ENCODE measurements around the gene ADGRV1.
A peak's percentile ranks its signal among the peaks of the same experiment; 100 is the strongest.
"Not testable (repeated sequence)": the region's sequence is repeated elsewhere in the genome, so short reads cannot be mapped to it uniquely, and the experiment has no call there.

ADGRV1 gene

GRCh38 chr5:90824436-90824835 lies 265.8 kb downstream of the ADGRV1 start:
- DNase-seq (ENCODE audit: insufficient read length, low spot score) = no peak
- peak; percentile 55 for FAIRE-seq
- TF ChIP-seq, protein P1, sequence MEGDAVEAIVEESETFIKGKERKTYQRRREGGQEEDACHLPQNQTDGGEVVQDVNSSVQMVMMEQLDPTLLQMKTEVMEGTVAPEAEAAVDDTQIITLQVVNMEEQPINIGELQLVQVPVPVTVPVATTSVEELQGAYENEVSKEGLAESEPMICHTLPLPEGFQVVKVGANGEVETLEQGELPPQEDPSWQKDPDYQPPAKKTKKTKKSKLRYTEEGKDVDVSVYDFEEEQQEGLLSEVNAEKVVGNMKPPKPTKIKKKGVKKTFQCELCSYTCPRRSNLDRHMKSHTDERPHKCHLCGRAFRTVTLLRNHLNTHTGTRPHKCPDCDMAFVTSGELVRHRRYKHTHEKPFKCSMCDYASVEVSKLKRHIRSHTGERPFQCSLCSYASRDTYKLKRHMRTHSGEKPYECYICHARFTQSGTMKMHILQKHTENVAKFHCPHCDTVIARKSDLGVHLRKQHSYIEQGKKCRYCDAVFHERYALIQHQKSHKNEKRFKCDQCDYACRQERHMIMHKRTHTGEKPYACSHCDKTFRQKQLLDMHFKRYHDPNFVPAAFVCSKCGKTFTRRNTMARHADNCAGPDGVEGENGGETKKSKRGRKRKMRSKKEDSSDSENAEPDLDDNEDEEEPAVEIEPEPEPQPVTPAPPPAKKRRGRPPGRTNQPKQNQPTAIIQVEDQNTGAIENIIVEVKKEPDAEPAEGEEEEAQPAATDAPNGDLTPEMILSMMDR (IDR thresholded peaks at IDR 0.05; ENCODE audit: insufficient read depth, missing control alignments) = no peak

- TF ChIP-seq, protein P1 (IDR thresholded peaks at IDR 0.05; ENCODE audit: insufficient read depth, missing control alignments) = no peak
- no peak for FAIRE-seq
- DNase-seq (ENCODE audit: insufficient read length, low spot score) = no peak
Observed at GRCh38 chr5:90830058-90830457, 271.5 kb downstream of the ADGRV1 start.

GRCh38 chr5:90833753-90834152 lies 275.2 kb downstream of the ADGRV1 start:
- DNase-seq (ENCODE audit: insufficient read length, low spot score) = no peak
- TF ChIP-seq, protein P1 (IDR thresholded peaks at IDR 0.05; ENCODE audit: insufficient read depth, missing control alignments) = no peak
- FAIRE-seq = no peak

DNA sequence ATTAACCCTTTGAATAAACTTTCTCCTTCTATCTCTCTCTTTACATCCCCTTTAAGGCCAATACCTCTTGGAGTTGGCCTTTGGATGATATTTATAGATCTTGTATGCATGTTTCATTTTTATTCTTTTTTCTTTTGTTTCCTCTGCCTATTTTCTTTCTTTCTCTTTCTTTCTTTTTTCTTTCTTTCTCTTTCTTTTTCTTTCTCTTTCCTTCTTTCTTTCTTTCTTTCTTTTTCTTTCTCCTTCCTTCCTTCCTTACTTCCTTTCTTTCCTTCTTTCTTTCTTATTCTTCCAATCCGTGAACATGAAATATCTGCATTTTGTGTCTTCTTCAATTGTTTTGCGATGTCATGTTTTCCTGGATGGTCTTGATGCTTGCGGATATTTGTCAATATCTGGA lies 276.1 kb downstream of the ADGRV1 start:
- TF ChIP-seq, protein P1 (IDR thresholded peaks at IDR 0.05; ENCODE audit: insufficient read depth, missing control alignments) = no peak
- DNase-seq (ENCODE audit: insufficient read length, low spot score) (no peak), FAIRE-seq (no peak)

DNA sequence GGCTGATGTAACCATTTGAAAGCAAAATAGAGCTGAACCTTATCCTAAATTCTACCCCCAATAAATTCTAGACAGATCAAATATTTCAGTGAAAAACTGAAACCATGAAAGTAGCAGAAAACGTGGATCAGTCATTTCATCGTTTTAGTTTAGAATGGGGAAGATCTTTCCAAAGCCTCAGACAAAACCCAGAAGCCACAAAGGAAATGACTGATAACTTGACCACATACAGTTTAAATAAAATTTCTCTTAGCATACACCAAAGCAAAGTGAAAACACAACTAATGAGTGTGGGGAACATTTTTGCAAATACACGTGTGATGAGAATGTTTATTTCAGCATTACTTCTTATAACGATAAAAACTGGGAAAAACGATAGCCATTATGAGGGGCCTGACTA lies 284.8 kb downstream of the ADGRV1 start:
- TF ChIP-seq, protein P1 (IDR thresholded peaks at IDR 0.05; ENCODE audit: insufficient read depth, missing control alignments) = no peak
- peak; percentile 16 for FAIRE-seq
- DNase-seq (ENCODE audit: insufficient read length, low spot score) = no peak

- FAIRE-seq = no peak
- no peak for DNase-seq (ENCODE audit: insufficient read length, low spot score)
- TF ChIP-seq, protein P1 (IDR thresholded peaks at IDR 0.05; ENCODE audit: insufficient read depth, missing control alignments) = no peak
Observed at GRCh38 chr5:90844931-90845330, 286.3 kb downstream of the ADGRV1 start.

- FAIRE-seq = peak; percentile 48
- no peak for DNase-seq (ENCODE audit: insufficient read length, low spot score)
- TF ChIP-seq, protein P1 (IDR thresholded peaks at IDR 0.05; ENCODE audit: insufficient read depth, missing control alignments) = no peak
Observed at GRCh38 chr5:90845723-90846554, 287.3 kb downstream of the ADGRV1 start.

GRCh38 chr5:90847606-90848005 lies 289.0 kb downstream of the ADGRV1 start:
- not testable (repeated sequence) for FAIRE-seq

More at GRCh38 chr5:90847606-90848005, 289.0 kb downstream of the ADGRV1 start:
- DNase-seq (ENCODE audit: insufficient read length, low spot score) = not testable (repeated sequence)
